Stimulated activated CD8-positive, alpha-beta memory T cell treated with anti-CD3 and anti-CD28 coated beads, Interleukin-12 subunit alpha, Interleukin-12 subunit beta, amount 100 ng/mL, for 24 hours (primary cell): ENCODE results near the gene ZNF217.
"Not testable (repeated sequence)": the region's sequence is repeated elsewhere in the genome, so short reads cannot be mapped to it uniquely, and the experiment has no call there.

ENCODE experiments used
- DNase-seq: peaks from one replicate; pipeline ENCODE4 v3.0.0-alpha.2; 2020; ENCODE audit errors: extremely low read depth

Gene ZNF217

DNA sequence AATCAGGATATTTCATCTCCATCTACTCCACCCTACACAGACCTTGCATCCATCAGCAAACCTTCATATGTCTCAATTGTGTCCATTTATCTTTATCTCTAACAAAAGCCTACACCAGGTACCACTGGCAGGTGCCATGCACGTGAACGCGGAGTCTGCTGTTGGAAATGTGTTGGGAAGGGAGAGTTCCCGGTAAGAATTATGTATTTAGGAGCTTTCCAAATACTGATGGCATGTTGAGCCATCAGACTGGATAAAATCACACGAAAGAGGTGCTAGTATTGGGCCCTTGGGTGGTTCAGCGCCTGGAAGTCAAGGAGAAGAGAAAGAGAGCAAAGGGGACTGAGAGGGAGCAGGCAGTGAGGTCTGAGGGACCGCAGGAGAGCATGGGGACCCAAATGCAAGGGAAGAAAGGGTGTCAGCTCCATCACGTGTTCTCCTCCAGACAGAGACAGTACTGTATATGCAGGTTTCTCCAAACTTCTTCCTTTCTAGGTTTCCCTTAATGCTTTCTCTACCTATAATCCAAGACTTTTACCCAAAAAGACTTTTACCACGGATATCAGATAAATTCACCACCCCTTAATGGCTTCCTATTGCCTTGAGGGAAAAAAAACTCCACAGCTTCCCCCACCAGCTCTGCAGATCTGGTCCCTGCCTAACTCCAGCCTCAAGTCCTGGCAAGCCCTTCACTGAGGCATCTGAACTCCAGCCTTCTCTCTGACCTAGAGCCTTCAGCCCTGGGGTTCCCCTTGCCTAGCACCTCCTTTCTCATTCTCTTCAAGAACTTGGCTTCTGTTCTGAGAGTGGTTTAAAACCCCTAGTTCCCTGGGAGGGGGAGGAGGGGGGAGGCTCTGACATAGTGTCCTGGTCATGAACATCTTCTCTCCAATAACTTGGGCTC lies 4.8 kb upstream of the ZNF217 start:
- DNase-seq, result no peak

DNA sequence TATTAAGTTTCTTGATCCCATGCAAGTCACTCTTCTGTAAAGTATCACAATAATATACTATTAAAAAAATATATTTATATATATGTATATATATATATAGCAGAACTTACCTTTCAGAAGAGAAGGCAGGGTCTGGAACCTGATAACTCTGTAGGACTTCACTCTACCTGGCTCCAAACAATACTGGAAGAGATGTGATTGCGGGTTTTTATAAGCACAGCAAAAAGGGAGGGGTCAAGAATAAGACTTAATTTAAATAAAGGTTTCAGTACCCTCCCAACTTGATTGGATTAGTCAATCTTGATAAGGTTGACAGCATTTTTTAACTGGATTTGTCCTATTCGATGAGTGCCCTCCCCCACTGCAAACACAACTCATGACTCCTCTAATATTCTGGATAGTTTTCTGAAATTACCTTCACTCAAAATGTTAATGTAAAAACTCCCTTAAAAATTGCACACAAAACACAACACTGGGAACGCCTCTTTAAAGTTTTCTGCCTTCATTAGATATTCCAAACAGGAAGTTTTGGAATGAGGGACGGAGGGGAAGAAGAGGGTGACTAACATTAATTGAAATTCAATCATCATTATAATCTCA lies 4.0 kb upstream of the ZNF217 start:
- DNase-seq, result no peak

DNA sequence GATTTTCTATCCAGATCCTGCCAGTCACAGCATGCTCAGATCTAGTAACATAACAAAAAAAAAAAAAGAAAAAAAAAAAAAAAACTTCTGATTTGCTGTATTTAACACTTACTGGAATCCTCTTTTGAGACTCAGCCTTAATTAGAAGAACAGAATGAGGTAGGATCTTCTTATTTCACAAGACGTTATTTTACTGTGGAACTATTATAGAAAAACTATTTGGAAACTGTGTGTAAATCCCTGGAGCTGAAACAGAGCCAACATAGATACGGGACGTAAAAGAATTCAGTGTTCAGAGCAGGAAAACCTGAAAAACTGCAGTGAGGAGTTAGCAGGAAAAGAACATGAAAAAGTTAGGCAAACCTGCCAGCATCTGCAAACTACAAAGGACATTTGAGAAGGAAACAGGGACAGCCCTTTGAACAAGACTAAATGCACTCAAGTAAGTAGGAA lies 3.4 kb upstream of the ZNF217 start:
- DNase-seq, result no peak

DNA sequence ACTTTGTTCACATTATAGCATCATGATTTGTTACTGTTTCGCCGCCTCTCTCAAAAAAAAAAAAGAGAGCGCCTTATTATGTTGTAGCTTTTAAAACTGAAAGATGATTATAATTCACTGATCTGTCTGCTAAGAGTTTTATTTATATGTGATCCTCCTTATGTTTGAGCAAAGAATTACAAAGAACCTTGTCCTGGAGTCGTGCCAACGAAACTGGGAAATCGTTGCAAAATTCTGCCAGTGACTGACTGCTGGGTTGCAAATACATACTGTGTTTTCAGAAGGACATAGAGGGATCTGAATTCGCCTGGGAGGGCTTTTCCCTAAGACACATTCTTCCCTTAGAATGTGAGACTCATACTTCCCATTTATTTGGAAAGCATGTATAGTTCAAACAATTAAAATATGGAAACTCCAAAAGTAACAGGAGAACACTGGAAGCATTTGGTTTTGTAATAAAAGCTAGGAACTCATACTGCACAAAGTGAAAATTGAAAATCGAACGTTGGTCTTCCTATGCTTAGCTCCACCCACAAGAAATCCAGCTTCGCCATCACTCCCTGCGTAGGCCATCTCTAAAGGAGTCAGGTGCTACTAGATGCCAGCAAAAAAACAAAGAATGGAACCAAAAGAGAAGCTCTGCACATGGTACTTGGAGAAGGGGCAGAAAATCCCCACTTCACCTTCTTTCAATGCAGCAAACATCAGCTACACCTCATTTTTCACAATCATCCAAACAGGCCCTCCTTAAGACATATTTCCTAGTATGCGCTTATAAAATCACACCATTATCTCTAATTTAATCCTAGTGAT lies 2.8 kb upstream of the ZNF217 start:
- DNase-seq, result not testable (repeated sequence)

DNA sequence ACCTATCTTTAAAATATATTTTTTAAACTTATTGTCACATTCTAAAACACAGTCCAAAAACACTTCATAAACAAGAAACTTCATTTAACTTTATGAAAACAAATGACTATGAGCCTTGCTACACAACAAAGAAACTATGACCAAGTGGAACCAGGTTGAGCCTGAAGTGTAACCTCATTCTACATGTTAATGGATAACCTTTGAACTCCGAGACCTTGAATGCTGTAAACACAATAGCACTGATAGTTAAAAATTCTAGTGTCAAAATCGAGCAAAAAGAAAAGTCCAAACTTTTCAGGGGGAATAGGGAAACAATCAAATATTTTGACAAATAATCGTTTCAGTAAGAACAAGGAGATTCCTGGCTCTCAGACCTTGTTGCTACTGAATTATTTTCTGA lies 2.1 kb upstream of the ZNF217 start:
- not testable (repeated sequence) for DNase-seq

DNA sequence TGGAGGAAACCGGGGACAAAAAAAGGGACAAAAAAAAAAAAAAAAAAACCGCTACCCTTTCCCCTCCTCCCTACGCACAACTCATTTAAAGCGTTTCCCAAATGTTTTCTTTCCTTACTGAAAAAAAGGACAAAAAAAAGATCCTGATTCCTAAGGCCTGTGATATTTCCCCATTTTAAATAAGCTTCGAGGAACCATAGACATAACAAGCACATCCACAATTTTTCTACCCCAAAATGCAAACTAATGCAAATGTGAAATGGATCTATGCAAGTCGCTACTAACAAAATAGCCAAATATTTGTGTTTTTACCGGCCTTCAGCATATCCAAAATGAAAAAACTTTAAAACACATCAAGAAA lies 1.4 kb upstream of the ZNF217 start:
- DNase-seq, result no peak

DNA sequence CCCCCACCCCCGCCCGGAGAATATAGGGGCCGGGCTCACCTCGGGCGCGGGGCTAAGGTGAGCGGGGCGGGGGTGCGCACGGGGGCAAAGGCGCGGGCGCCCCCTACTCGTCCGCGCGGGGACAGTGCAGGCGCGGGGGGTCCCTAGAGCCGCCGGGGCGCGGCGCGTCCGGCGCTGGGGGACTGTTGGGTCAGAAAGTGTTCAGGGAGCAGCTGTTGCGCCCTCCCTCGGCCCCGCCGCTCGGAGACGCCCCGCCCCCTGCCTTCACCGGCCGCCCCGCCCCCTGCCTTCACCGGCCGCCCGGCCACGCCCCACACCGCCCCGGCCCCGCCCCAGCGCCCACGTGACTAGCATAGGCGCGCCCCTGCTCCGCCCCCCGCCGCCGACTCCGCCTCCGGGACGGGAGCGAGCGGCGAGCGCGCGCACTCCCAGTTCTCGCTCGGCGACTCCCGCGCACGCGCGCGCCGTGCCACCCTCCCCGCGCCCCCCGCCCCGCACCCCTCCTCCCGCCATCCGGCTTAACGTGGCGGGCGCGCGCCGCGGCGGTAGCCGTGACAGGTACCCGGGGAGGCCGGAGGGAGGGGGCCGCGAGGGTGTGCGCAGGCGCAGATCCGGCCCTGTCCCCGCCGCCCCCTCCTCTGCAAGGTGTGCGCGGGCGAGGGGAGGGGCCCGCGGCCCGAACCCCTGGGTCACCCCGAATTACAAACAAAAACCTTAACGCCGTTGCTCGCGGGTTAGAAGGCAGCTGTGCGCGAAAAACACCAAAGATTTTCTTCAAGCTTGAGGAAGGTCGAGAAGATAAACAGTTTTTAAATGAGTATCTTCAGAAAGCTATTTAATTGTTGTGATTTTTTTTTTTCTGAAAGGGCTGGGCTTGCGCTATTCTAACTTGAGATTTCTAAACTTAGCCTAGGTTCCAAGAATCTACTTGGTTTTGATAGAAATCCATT lies 704 bp upstream of the ZNF217 start:
- peak; percentile 92 for DNase-seq

DNA sequence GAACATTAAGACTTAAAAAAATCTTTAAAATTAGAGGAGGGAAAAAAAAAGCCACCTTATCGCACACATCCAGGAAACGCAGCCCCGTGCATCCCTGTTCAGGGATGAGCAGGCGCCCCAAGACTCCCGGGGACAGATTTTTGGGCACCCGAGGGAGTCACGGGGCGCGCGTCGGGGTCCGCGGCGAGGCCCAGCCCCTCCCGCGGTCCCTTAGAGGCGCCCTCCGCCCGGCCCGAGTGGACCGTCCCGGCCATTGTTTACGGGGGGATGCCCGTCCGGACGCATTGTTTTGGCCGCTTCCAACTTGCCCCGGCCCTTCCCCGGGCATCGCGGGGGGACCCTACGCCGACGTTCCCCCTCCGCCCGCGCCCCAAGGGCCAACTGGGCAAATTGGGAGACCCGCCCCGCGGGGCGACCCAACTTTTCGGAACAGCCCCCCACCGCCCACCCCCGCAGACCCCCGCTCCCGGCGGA lies 610 bp downstream of the ZNF217 start:
- no peak for DNase-seq

DNA sequence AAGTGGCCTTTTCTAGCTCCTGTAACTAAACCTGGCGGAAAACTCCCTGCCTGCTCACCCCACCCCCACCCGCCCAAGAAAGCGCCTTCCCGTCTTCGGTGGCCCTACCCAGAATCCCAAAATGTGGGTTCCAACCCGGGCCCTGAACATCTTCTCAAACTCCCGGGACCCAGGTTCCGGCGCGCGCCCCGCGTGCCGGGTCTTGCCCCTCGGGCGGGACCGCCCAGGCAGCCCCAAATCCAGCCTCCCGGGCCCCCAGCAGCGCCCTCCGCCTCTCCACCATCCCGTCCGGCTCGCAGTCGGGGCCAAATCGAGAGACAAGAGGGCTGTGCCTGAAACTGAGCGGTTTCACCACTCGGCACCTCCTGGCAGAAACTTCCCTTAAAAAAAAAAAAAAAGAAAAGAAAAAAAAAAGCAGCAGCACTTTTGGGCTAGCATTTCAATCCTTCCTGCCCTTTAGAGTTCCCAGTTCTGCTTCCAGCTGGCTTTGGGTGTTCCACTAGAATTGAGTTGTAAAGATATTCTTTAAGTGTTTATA lies 1.1 kb downstream of the ZNF217 start:
- DNase-seq, result not testable (repeated sequence)

DNA sequence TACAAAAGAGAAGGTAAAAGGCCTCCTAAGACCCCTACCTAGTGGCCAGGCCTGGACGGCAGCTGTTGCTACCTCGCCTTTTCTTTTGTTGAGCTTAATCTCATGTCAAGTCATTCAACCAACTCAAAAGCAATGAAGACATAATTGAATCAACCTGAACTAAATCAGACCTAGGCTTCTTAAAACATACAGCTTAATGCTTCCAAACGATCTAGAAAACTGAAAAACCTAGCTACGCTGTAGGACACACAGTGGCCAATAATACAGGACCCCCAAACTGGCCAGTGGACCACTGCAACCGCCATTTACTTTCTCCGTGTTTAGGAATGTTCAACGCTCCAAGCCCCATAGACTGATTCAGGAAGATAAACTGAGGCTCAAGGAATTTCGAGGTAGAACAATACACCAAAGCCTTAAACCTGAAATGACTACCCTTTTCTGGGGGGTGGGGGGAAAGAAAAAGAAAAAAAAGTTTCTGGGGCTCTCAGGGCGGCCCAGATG lies 1.6 kb downstream of the ZNF217 start:
- DNase-seq, result not testable (repeated sequence)

DNA sequence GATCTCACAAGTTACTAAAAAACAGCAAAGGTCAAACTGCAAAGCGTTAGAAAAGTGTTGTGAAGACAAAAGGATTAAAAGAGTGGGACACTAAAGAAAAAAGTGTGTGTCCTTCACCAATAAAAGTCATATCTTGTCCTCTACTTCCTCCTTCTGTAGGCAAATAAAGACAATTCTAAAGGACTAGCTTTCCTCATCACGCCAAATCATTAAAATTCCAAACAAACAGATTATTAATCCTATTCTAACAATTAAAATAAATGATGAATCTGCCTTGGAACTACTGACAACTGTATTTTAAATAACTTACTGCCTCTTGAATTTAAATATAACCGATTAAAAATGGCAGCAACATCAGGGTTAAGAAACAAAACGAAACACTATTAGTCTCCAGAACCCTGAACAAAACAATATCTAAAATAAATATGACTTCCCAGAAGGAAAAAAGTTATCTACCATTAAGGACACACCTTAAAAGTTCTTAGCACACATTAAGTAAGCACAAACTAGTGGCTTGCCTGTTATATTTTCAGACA lies 2.4 kb downstream of the ZNF217 start:
- DNase-seq, result not testable (repeated sequence)

DNA sequence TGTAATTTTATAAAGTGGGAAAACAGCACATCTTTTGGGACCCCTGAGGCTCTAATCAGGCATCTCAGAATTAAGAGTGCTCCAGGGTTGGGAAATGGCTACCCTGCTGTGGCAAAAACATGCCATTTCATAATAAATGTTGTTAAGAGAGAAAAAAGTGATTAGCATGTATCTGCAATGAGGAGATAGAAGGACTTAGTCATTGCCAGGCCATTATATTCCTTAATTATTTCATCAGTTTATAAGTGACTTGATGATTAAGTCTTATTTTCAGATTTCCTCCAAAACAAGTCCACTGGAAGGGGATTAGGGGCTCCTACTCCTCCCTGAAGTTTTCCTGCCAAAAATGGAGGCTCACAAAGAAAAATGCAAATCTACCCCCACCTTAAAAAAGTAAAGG lies 3.0 kb downstream of the ZNF217 start:
- not testable (repeated sequence) for DNase-seq

DNA sequence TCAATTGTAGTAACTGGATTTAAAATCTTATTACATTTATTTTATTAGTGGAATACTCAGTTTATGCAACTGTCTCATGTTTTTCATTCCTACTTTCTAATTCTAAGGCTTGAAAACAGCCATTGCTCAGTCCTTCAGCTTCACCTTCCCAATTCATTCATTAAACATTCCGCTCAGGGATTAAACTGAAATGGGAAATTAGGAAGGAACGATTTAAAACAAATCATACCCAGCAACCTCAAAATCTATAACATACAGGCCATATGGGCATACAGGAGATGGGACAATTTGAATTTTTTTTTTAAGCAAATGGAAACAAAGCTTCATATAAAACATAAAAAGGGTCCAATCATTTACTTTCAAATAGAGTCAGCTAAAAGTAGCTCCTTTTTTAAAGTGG lies 3.5 kb downstream of the ZNF217 start:
- DNase-seq, result not testable (repeated sequence)

DNA sequence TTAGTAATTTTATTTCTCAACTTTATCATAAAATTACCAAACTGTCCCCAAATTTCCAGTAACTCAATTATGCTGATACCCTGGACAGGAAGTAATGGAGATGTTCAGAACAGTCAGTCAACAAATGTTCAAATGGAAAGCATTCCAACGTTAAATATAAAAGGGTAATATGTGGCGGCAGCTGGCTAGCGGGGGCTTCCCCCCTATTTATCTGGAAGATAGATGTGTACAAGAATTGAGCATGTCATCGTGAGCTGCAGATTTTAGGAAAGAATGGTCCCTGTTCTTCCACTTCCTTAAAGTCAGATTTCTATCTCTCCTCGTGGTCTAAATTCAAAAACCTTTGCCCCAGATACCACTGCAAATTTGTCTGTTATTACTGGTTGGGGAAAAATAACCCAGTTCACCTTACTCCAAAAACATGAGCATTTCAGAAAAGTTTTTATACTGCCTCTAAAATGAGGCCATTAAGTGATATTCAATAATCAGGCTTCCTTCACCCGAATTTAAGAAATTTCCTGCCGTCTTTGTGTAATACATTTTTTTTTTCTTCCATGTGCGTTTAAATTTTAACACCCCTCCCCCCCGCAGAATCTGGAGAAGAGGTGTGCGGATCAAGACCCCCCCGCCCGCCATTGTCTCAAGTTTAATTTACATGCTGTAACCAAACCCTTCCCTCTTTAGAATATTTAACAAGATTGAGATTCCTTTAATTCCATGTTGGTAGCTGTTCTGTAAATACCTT lies 4.1 kb downstream of the ZNF217 start:
- not testable (repeated sequence) for DNase-seq

DNA sequence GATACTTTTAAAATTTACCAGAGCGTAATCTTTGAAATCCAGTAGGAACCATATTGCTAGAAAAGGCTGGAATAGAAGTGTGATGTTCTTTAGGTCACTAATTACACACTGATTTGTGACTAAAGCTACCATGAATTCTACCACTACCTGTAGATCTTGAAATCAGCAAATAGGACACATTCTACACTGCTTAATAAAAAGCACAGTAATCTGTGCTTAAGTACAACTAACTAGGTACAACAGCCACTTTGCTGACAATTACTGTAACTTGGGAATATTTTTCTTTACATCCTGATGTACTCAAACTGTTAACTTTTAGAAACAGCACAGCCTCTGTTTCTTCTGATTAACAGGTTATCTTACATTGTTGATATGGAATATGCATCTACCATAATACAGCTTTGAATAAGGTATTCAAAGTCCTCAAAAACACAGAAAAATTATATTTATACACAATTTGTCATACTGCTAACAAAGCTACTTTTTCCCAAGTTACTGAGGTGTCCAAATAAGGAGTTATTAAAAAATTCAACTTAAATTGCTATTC lies 6.4 kb downstream of the ZNF217 start:
- DNase-seq, result not testable (repeated sequence)

DNA sequence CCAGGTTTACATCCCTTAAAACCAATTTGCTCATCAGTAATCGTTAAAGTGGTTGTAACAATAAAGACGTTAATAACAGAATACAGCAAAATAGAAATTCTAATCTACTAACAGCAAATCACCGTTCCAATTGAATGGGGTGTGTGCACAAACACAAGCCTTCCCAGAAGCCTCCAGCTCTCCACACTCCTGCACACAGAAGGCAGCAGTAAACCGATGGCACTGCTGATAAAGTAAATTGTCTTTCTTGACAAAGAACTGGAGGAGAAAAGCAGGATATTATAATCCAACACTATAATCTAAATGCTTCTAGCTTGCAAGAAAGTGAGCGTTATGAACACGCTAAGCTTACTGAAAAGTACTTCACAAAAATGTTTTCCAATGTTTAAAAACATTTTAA lies 7.0 kb downstream of the ZNF217 start:
- no peak for DNase-seq

DNA sequence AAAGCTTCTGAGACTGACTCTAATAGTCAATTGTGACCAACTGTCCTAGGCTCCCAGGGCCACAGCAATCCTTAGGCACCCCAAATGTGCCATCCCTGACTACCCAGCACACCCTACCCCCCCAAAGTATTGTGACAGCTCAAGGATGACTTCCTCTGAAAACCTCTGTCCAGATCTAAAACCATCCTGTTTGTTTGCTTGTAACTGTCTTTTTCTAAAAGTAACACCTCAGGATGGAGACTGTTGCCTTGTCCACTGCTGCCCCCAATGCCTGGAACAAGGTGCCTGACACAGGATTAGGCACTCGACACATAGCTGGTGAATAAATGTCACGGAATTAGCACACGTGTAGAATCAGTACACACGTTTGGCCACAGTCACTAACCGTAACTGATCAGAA lies 7.7 kb downstream of the ZNF217 start:
- not testable (repeated sequence) for DNase-seq

DNA sequence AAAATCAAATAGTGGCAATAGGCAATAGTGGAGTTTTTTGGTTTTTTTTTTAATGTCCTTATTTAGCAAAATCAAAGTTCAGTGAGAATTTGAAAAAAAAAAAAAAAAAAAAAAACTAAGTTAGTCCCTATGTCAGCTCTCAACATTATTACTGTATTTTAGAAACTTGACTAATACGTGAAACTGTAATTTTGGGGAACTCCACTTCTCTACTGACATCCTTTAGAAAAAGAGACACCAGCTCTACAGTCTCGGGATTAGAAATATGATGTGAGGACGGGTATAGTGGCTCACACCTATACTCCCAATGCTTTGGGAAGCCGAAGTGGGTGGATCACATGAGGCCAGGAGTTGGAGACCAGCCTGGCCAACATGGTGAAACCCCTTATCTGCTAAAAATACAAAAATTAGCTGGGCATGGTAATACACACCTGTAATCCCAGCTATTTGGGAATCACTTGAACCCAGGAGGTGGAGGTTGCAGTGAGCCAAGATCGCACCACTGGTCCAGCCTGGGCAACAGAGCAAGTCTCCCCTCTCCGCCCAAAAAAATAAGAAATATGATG lies 8.6 kb downstream of the ZNF217 start:
- not testable (repeated sequence) for DNase-seq

DNA sequence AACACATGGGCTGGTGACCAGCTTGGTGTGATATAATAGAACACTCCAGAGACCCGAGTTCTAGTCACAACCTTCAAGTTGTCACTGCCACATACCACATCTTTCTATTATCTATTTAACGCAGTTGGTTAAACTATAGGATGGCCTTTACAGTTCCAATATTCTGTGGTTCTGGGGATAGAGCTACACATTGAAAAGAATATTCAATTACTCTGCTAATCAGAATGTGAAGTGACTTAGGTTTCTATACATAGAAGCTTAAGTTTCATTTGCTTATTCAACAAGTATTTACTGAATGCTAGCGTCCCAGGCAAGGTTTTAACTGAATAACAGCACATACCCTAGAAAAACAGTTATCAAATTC lies 9.1 kb downstream of the ZNF217 start:
- DNase-seq, result not testable (repeated sequence)
